ENCODE results near the gene TRIB2.

DNA sequence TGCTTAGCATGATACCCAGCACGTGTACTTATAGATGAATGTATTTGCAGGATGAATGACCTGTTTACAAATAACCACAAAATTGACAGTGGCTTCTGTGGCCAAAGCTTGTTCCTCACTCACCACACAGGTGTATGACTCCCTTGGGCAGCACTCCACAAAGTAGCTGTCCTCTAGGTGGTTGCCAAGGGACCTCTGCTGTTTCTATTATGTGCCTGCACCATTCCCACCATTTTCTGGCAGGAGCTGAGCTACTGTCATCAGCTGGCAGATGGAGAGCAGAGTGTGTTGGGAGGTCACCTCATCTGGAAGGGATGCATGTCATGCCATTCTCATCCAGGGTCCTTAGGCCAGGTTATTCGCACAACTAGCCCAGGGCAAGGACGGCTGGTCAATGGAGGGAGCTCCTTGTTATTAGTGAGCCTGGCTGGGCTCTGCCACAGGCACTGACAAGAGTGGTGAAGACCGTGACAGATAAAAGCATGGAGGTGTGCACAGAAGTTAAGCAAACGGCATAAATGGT lies 37.1 kb upstream of the TRIB2 start:
- TF ChIP-seq, protein P1, sequence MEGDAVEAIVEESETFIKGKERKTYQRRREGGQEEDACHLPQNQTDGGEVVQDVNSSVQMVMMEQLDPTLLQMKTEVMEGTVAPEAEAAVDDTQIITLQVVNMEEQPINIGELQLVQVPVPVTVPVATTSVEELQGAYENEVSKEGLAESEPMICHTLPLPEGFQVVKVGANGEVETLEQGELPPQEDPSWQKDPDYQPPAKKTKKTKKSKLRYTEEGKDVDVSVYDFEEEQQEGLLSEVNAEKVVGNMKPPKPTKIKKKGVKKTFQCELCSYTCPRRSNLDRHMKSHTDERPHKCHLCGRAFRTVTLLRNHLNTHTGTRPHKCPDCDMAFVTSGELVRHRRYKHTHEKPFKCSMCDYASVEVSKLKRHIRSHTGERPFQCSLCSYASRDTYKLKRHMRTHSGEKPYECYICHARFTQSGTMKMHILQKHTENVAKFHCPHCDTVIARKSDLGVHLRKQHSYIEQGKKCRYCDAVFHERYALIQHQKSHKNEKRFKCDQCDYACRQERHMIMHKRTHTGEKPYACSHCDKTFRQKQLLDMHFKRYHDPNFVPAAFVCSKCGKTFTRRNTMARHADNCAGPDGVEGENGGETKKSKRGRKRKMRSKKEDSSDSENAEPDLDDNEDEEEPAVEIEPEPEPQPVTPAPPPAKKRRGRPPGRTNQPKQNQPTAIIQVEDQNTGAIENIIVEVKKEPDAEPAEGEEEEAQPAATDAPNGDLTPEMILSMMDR (IDR thresholded peaks at IDR 0.05; ENCODE audit: extremely low read depth in 1 of 2, insufficient read depth in 1 of 2, low read depth in 1 of 2, low read length in 2 of 2): no peak
- TF ChIP-seq POLR2A (IDR thresholded peaks at IDR 0.05; ENCODE audit: low read depth, low read length): no peak
- TF ChIP-seq MYC (IDR thresholded peaks at IDR 0.05; ENCODE audit: low read depth, low read length): no peak
- TF ChIP-seq EZH2 (IDR thresholded peaks at IDR 0.05; ENCODE audit: borderline replicate concordance, low read depth, low read length, severe bottlenecking): no peak
- TF ChIP-seq, protein P2, sequence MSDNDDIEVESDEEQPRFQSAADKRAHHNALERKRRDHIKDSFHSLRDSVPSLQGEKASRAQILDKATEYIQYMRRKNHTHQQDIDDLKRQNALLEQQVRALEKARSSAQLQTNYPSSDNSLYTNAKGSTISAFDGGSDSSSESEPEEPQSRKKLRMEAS (IDR thresholded peaks at IDR 0.05; ENCODE audit: insufficient read depth, insufficient read length): no peak
